ENCODE results near the gene MGST3. TPM values are rescaled to one million over a fixed set of nuclear protein-coding genes. Genes with fewer than 3 reads are reported as not detected.

MGST3 gene
- total RNA-seq, 1 donor from 2014 or later, result 126 TPM

DNA sequence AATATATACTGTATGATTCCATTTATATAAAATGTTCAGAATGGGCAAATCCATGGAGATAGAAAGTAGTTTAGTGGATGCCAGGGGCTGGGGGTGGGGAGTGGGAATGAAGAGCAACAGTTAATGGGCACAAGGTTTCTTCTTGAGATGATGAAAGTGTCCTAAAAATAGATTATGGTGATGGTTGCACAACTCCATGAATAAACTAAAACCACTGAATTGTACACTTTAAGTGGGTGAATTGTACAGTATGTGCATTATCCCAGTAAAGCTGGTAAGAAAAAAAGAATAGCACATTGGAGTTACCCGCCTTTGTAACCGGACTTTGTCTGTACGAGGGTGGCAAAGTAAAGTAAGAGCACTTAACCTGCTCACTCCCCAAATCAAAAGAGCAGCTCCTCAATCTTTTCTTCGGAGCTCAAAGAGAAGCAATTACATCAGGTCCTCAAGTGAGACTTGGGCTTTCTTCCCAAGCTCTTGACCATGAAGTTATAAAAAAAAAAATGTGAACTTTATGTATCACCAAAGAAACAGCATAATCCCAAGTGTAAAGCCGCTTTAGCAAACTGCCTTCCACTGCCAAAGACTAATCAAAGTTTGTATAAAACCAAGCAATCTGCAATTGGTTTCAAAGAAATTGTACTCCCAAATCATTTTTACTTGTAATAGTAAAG lies 35.3 kb downstream of the MGST3 start:
- Mint-ChIP-seq H3K4me1 (peaks cover 20% of the 10 kb centered on the region), H3K36me3 (peaks cover 51% of the 10 kb centered on the region), H3K27me3 (ENCODE audit: low read depth) (no peaks in the 10 kb centered on the region), H3K27ac (no peak overlapping the region), H3K4me3 (no peak overlapping the region), H3K9me3 (no peaks in the 10 kb centered on the region)
- TF ChIP-seq, protein P1, sequence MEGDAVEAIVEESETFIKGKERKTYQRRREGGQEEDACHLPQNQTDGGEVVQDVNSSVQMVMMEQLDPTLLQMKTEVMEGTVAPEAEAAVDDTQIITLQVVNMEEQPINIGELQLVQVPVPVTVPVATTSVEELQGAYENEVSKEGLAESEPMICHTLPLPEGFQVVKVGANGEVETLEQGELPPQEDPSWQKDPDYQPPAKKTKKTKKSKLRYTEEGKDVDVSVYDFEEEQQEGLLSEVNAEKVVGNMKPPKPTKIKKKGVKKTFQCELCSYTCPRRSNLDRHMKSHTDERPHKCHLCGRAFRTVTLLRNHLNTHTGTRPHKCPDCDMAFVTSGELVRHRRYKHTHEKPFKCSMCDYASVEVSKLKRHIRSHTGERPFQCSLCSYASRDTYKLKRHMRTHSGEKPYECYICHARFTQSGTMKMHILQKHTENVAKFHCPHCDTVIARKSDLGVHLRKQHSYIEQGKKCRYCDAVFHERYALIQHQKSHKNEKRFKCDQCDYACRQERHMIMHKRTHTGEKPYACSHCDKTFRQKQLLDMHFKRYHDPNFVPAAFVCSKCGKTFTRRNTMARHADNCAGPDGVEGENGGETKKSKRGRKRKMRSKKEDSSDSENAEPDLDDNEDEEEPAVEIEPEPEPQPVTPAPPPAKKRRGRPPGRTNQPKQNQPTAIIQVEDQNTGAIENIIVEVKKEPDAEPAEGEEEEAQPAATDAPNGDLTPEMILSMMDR (IDR thresholded peaks at IDR 0.05; ENCODE audit: unreplicated experiment), result no peak
- DNase-seq (ENCODE audit: low spot score in 2 of 2, unreplicated experiment in 2 of 2), result no peak

DNA sequence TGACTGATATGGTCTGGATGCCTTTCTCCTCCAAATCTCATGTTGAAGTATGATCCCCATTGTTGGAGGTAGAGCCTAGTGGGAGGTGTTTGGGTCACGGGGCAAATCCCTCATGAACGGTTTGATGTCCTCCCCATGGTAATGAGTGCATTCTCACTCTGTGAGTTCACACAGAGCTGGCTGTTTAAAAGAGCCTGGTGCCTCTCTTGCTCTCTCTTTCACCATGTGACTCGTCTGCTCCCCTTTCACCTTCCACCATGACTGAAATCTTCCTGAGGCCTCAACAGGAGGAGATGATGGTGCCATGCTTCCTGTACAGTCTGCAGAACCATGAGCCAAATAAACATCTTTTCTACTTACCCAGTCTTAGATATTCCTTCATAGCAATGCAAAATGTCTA lies 37.1 kb downstream of the MGST3 start:
- DNase-seq (ENCODE audit: low spot score in 2 of 2, unreplicated experiment in 2 of 2), result no peak
- TF ChIP-seq, protein P1 (IDR thresholded peaks at IDR 0.05; ENCODE audit: unreplicated experiment), result no peak
- H3K27me3 Mint-ChIP-seq (ENCODE audit: low read depth), result no peaks in the 10 kb centered on the region
- H3K36me3 Mint-ChIP-seq, result peaks cover 64% of the 10 kb centered on the region
- H3K4me3 Mint-ChIP-seq, result no peak overlapping the region
- H3K27ac Mint-ChIP-seq, result no peak overlapping the region
- no peaks in the 10 kb centered on the region for H3K9me3 Mint-ChIP-seq
- H3K4me1 Mint-ChIP-seq, result peaks cover under 1% of the 10 kb centered on the region

DNA sequence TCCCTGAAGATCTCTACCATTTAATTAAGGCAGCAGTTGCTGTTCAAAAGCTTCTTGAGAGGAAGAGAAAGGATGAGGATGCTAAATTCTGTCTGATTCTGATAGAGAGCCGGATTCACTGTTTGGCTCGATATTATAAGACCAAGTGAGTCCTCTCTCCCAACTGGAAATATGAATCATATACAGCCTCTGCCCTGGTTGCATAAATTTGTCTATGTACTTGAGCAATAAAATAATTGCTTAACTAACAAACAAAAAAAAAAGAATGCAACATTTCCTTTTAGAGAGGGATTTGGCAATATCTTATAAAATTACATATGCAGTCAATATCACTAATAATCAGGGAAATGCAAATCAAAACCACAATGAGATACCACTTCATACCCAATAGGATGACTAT lies 40.5 kb downstream of the MGST3 start:
- TF ChIP-seq, protein P1 (IDR thresholded peaks at IDR 0.05; ENCODE audit: unreplicated experiment), result no peak
- Mint-ChIP-seq H3K9me3 (peaks cover 9% of the 10 kb centered on the region), H3K27ac (no peak overlapping the region), H3K4me3 (no peak overlapping the region), H3K4me1 (no peaks in the 10 kb centered on the region), H3K27me3 (ENCODE audit: low read depth) (no peaks in the 10 kb centered on the region), H3K36me3 (peaks cover 58% of the 10 kb centered on the region)
- no peak for DNase-seq (ENCODE audit: low spot score in 2 of 2, unreplicated experiment in 2 of 2)

DNA sequence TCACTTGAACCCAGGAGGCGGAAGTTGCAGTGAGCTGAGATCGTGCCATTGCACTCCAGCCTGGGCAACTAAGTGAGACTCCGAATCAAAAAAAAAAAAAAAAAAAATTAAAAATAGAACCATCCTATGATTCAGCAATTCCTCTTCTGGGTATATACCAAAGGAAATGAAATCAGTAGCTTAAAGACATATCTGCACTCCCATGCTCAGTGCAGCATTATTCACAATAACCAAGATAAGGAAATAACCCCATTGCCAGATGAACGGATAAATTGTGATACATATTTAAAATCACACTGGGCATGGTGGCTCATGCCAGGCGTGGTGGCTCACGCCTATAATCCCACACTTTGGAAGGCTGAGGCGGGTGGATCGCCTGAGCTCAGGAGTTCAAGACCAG lies 43.6 kb downstream of the MGST3 start:
- DNase-seq (ENCODE audit: low spot score in 2 of 2, unreplicated experiment in 2 of 2), result no peak
- Mint-ChIP-seq H3K27me3 (ENCODE audit: low read depth) (no peaks in the 10 kb centered on the region), H3K4me1 (no peaks in the 10 kb centered on the region), H3K4me3 (no peak overlapping the region), H3K9me3 (peaks cover 13% of the 10 kb centered on the region), H3K27ac (no peak overlapping the region), H3K36me3 (peaks cover 56% of the 10 kb centered on the region)
- TF ChIP-seq, protein P1 (IDR thresholded peaks at IDR 0.05; ENCODE audit: unreplicated experiment), result no peak

DNA sequence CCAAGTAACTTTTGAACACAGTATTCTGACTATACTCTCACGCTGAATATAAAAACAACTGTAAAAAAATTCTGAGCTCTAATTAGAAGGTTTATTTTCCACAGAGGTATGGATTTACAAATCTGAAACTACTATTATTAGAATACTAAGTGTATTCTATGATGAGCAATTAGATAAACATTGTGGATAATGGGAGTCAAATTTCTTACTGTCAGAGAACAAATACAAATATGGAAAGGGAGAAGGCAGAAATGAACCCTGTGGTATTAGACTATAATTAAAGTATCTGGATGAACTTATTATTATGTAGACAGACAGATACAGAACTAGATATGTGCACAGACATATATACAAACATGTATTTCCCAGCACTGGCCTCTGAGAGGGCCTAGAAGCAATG lies 44.8 kb downstream of the MGST3 start:
- H3K27ac Mint-ChIP-seq, result no peak overlapping the region
- H3K27me3 Mint-ChIP-seq (ENCODE audit: low read depth), result no peaks in the 10 kb centered on the region
- TF ChIP-seq, protein P1 (IDR thresholded peaks at IDR 0.05; ENCODE audit: unreplicated experiment), result no peak
- H3K36me3 Mint-ChIP-seq, result peaks cover 59% of the 10 kb centered on the region
- no peak overlapping the region for H3K4me3 Mint-ChIP-seq
- peaks cover 13% of the 10 kb centered on the region for H3K9me3 Mint-ChIP-seq
- H3K4me1 Mint-ChIP-seq, result no peaks in the 10 kb centered on the region
- DNase-seq (ENCODE audit: low spot score in 2 of 2, unreplicated experiment in 2 of 2), result no peak

Measured in mesothelial cell of epicardium (in vitro differentiated cells).